HEK293 (cell line): ENCODE data around the gene RPRD1B.

Source experiments
- CTCF ChIA-PET: fragments of 350-600 bp; formaldehyde crosslinking; extraction: SDS; loops from one replicate; lab custom pipeline; 2021; ENCODE audit warnings: antibody characterized with exemption; lab: Yijun Ruan, JAX
- POLR2A ChIA-PET: fragments of 300-600 bp; formaldehyde crosslinking; extraction: SDS; loops from one replicate; lab custom pipeline; 2020; ENCODE audit warnings: antibody characterized with exemption, inconsistent platforms; lab: Yijun Ruan, JAX
- H3K27ac ChIP-seq: fragments of 200-500 bp; sonication (Bioruptor generic); 2 replicates; pipeline ENCODE4 v1.5.1; 2014; ENCODE audit warnings: low read depth, low read length, control low read depth, inconsistent platforms; ENCODE audit errors: extremely low read depth
- H3K36me3 ChIP-seq, 2 experiments: fragments of 200-500 bp in 1 of 2; sonication (Bioruptor generic) in 1 of 2; 1 replicate in 1 of 2; 2 replicates in 1 of 2; pipeline ENCODE4 v1.5.1; 2014 to 2017; ENCODE audit warnings: inconsistent platforms in 2 of 2, low read length in 2 of 2; ENCODE audit not compliant: control insufficient read depth in 2 of 2, insufficient read depth in 1 of 2
- H3K4me1 ChIP-seq: fragments of 200-500 bp; sonication (Bioruptor generic); 2 replicates; pipeline ENCODE4 v1.5.1; 2014; ENCODE audit warnings: mild to moderate bottlenecking, low read length, inconsistent platforms; ENCODE audit not compliant: control insufficient read depth, insufficient read depth
- H3K4me3 ChIP-seq: 2 replicates; pipeline ENCODE4 v1.5.1; 2011; ENCODE audit warnings: low read depth, mild to moderate bottlenecking, control low read depth, low read length, moderate library complexity
- H3K9me3 ChIP-seq: fragments of 200-500 bp; sonication (Bioruptor generic); 2 replicates; pipeline ENCODE4 v1.5.1; 2014; ENCODE audit warnings: low read depth, low read length, inconsistent platforms; ENCODE audit not compliant: control insufficient read depth, insufficient read depth
- BCL11A ChIP-seq: fragments of 450-650 bp; formaldehyde crosslinking; IDR thresholded peaks from 2 replicates; pipeline ENCODE4 v1.5.1; 2016; ENCODE audit warnings: low read depth, missing biosample characterization, missing genetic modification characterization
- GLI4 ChIP-seq: fragments of 450-650 bp; formaldehyde crosslinking; IDR thresholded peaks from 2 replicates; pipeline ENCODE4 v1.5.1; 2016; ENCODE audit warnings: missing biosample characterization, missing genetic modification characterization
- HOXC10 ChIP-seq: sonication (generic); formaldehyde crosslinking; IDR thresholded peaks from 2 replicates; pipeline ENCODE4 v1.8.1; 2023; ENCODE audit warnings: mild to moderate bottlenecking, missing genetic modification reagents
- KLF1 ChIP-seq: fragments of 450-650 bp; formaldehyde crosslinking; IDR thresholded peaks from 2 replicates; pipeline ENCODE4 v1.5.1; 2016; ENCODE audit warnings: missing biosample characterization, missing genetic modification characterization
- PRDM1 ChIP-seq: fragments of 450-650 bp; formaldehyde crosslinking; IDR thresholded peaks from 2 replicates; pipeline ENCODE4; 2016; ENCODE audit warnings: missing biosample characterization, missing genetic modification characterization
- RBAK ChIP-seq: fragments of 450-650 bp; formaldehyde crosslinking; IDR thresholded peaks from 2 replicates; pipeline ENCODE4 v1.5.1; 2016; ENCODE audit warnings: missing biosample characterization, missing genetic modification characterization
- SCRT1 ChIP-seq: fragments of 450-650 bp; formaldehyde crosslinking; IDR thresholded peaks from 2 replicates; pipeline ENCODE4 v1.5.1; 2016; ENCODE audit warnings: missing biosample characterization, missing genetic modification characterization, borderline replicate concordance
- SETDB1 ChIP-seq: IDR thresholded peaks from one replicate; pipeline ENCODE4 v1.6.1; 2017; ENCODE audit warnings: mild to moderate bottlenecking, low read length, moderate library complexity, mixed read lengths; ENCODE audit not compliant: insufficient read length
- SP3 ChIP-seq: fragments of 450-650 bp; formaldehyde crosslinking; IDR thresholded peaks from 2 replicates; pipeline ENCODE4 v1.5.1; 2016; ENCODE audit warnings: missing biosample characterization, missing genetic modification characterization
- WT1 ChIP-seq: fragments of 450-650 bp; formaldehyde crosslinking; IDR thresholded peaks from 2 replicates; pipeline ENCODE4 v1.5.1; 2016; ENCODE audit warnings: missing biosample characterization, missing genetic modification characterization
- YY2 ChIP-seq: fragments of 450-650 bp; formaldehyde crosslinking; IDR thresholded peaks from 2 replicates; pipeline ENCODE4 v1.5.1; 2016; ENCODE audit warnings: missing biosample characterization, missing genetic modification characterization
- ZNF10 ChIP-seq: fragments of 450-650 bp; formaldehyde crosslinking; IDR thresholded peaks from 2 replicates; pipeline ENCODE4 v1.5.1; 2017; ENCODE audit warnings: missing biosample characterization, missing genetic modification characterization
- ZNF174 ChIP-seq: fragments of 450-650 bp; formaldehyde crosslinking; IDR thresholded peaks from 2 replicates; pipeline ENCODE4 v1.5.0; 2017; ENCODE audit warnings: missing biosample characterization, mild to moderate bottlenecking, missing genetic modification characterization
- ZNF184 ChIP-seq: fragments of 450-650 bp; IDR thresholded peaks from 2 replicates; pipeline ENCODE4 v1.5.1; 2018; ENCODE audit warnings: missing biosample characterization, mild to moderate bottlenecking, missing genetic modification characterization
- ZNF221 ChIP-seq: fragments of 450-650 bp; formaldehyde crosslinking; IDR thresholded peaks from 2 replicates; pipeline ENCODE4 v1.5.1; 2017; ENCODE audit warnings: missing biosample characterization, missing genetic modification characterization, borderline replicate concordance
- ZNF23 ChIP-seq: fragments of 450-650 bp; formaldehyde crosslinking; IDR thresholded peaks from 2 replicates; pipeline ENCODE4 v1.5.1; 2016; ENCODE audit warnings: missing biosample characterization, missing genetic modification characterization, borderline replicate concordance
- ZNF239 ChIP-seq: fragments of 450-650 bp; formaldehyde crosslinking; IDR thresholded peaks from 2 replicates; pipeline ENCODE4 v1.5.1; 2016; ENCODE audit warnings: missing biosample characterization, missing genetic modification characterization
- ZNF248 ChIP-seq: fragments of 450-650 bp; formaldehyde crosslinking; IDR thresholded peaks from 2 replicates; pipeline ENCODE4 v1.5.1; 2017; ENCODE audit warnings: missing biosample characterization, missing genetic modification characterization
- ZNF311 ChIP-seq: fragments of 450-650 bp; formaldehyde crosslinking; IDR thresholded peaks from 2 replicates; pipeline ENCODE4 v1.5.1; 2017; ENCODE audit warnings: missing biosample characterization, missing genetic modification characterization, borderline replicate concordance
- ZNF404 ChIP-seq: fragments of 450-650 bp; formaldehyde crosslinking; IDR thresholded peaks from 2 replicates; pipeline ENCODE4 v1.5.1; 2017; ENCODE audit warnings: missing biosample characterization, missing genetic modification characterization
- ZNF48 ChIP-seq: fragments of 450-650 bp; formaldehyde crosslinking; IDR thresholded peaks from 2 replicates; pipeline ENCODE4 v1.5.1; 2016; ENCODE audit warnings: missing biosample characterization, missing genetic modification characterization
- ZNF510 ChIP-seq: fragments of 450-650 bp; formaldehyde crosslinking; IDR thresholded peaks from 2 replicates; pipeline ENCODE4 v1.5.1; 2018; ENCODE audit warnings: mild to moderate bottlenecking, missing genetic modification characterization, missing biosample characterization; ENCODE audit not compliant: insufficient replicate concordance
- ZNF596 ChIP-seq: fragments of 450-650 bp; IDR thresholded peaks from 2 replicates; pipeline ENCODE4 v1.5.0; 2018; ENCODE audit warnings: missing biosample characterization, mild to moderate bottlenecking, missing genetic modification characterization, moderate library complexity
- ZNF610 ChIP-seq: fragments of 450-650 bp; formaldehyde crosslinking; IDR thresholded peaks from 2 replicates; pipeline ENCODE4 v1.5.1; 2016; ENCODE audit warnings: missing biosample characterization, missing genetic modification characterization, borderline replicate concordance
- ZNF621 ChIP-seq: fragments of 450-650 bp; formaldehyde crosslinking; IDR thresholded peaks from 2 replicates; pipeline ENCODE4 v1.5.1; 2017; ENCODE audit warnings: missing biosample characterization, missing genetic modification characterization
- TF ChIP-seq, protein P1 (sequence below): fragments of 450-650 bp; formaldehyde crosslinking; IDR thresholded peaks from 2 replicates; pipeline ENCODE4 v1.5.1; 2016; ENCODE audit warnings: missing biosample characterization, missing genetic modification characterization
- TF ChIP-seq, protein P2 (sequence below): fragments of 450-650 bp; formaldehyde crosslinking; IDR thresholded peaks from 2 replicates; pipeline ENCODE4 v1.5.1; 2016; ENCODE audit warnings: missing biosample characterization, missing genetic modification characterization, borderline replicate concordance

RPRD1B gene

DNA sequence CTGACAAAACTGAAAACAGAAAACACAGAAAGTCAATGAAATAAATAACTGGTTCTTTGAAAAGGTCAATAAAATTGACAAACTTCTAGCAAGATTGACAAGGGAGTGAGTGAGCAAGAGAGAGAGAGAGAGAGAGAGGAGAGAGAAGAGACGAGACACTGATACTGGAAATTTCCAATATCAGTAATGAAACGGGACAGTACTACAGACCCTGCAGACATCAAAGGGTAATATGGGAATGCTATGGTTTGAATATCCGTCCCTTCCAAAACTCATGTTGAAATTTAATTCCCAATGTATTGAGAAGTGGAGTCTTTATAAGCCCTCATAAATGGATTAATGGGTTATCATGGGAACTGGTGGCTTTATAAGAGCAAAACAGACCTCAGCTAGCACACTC is 4.1 kb upstream of the RPRD1B start:
- POLR2A ChIA-PET: no interaction called here
- TF ChIP-seq ZNF23 (no peak), KLF1 (tag by site-specific recombination) (no peak), GLI4 (no peak), ZNF221 (tag by site-specific recombination) (no peak), ZNF610 (tag by site-specific recombination) (0 out of 2 replicates have a peak, but pooled peaks have one; percentile 36), ZNF621 (tag by site-specific recombination) (no peak), ZNF596 (0 out of 2 replicates have a peak, but pooled peaks have one; percentile 26), RBAK (tag by site-specific recombination) (no peak), SETDB1 (peak; percentile 61)
- TF ChIP-seq, protein P1, sequence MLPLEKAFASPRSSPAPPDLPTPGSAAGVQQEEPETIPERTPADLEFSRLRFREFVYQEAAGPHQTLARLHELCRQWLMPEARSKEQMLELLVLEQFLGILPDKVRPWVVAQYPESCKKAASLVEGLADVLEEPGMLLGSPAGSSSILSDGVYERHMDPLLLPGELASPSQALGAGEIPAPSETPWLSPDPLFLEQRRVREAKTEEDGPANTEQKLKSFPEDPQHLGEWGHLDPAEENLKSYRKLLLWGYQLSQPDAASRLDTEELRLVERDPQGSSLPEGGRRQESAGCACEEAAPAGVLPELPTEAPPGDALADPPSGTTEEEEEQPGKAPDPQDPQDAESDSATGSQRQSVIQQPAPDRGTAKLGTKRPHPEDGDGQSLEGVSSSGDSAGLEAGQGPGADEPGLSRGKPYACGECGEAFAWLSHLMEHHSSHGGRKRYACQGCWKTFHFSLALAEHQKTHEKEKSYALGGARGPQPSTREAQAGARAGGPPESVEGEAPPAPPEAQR (tag by site-specific recombination): no peak
- no peaks in the 10 kb centered on the region for H3K9me3 ChIP-seq
- CTCF ChIA-PET: interaction anchor here (1.4 kb wide), 1 partner anchor 28 kb away, joined by 5 read pairs; no protein-coding TSS in a partner anchor
- H3K36me3 ChIP-seq: peaks cover 0 to 24% of the 10 kb centered on the region in 2 experiments; a peak in 2 of 3 replicates
- no peak overlapping the region for H3K4me3 ChIP-seq
- H3K27ac ChIP-seq: no peak overlapping the region
- H3K4me1 ChIP-seq: peaks cover 1% of the 10 kb centered on the region; the same call in 1 of the 2 replicates

DNA sequence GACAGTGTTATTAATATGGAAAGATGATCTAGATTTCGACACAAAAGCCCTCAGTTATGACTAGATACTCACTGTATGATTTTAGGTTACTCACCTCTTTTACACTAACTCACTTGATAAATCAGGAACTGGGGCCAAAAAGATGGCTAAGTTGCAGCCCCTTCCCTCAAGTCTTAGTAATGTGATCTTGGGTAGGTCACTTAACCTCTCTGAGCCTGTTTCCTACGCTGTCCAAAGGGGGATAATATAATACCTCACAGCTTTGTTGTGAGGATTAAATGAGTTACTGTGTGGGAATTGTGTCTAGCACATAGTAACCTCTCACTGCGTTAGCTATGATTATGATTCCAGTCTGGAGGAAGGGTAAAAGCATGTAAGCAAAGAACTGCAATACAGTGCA is 1.6 kb upstream of the RPRD1B start:
- Histone ChIP-seq H3K4me3 (no peak overlapping the region), H3K36me3 (peaks cover 5 to 41% of the 10 kb centered on the region in 2 experiments; a peak in 2 of 3 replicates), H3K27ac (no peak overlapping the region), H3K4me1 (no peaks in the 10 kb centered on the region), H3K9me3 (no peaks in the 10 kb centered on the region)
- CTCF ChIA-PET: interaction anchor here (0.6 to 1.4 kb wide), 4 partner anchors 26 to 459 kb away, joined by 3 to 4 read pairs (median 3); no protein-coding TSS in a partner anchor
- TF ChIP-seq ZNF48 (tag by site-specific recombination) (no peak), BCL11A (tag by site-specific recombination) (no peak), SP3 (tag by site-specific recombination) (no peak), WT1 (tag by site-specific recombination) (no peak), ZNF184 (tag by site-specific recombination) (no peak), ZNF10 (tag by site-specific recombination) (no peak), PRDM1 (no peak), RBAK (tag by site-specific recombination) (no peak), ZNF510 (no peak), ZNF404 (no peak), YY2 (tag by site-specific recombination) (no peak), HOXC10 (CRISPR knock-in tag) (no peak), ZNF311 (tag by site-specific recombination) (no peak), ZNF174 (tag by site-specific recombination) (no peak), SCRT1 (tag by site-specific recombination) (no peak), ZNF248 (tag by site-specific recombination) (no peak), ZNF239 (tag by site-specific recombination) (no peak)
- TF ChIP-seq, protein P2, sequence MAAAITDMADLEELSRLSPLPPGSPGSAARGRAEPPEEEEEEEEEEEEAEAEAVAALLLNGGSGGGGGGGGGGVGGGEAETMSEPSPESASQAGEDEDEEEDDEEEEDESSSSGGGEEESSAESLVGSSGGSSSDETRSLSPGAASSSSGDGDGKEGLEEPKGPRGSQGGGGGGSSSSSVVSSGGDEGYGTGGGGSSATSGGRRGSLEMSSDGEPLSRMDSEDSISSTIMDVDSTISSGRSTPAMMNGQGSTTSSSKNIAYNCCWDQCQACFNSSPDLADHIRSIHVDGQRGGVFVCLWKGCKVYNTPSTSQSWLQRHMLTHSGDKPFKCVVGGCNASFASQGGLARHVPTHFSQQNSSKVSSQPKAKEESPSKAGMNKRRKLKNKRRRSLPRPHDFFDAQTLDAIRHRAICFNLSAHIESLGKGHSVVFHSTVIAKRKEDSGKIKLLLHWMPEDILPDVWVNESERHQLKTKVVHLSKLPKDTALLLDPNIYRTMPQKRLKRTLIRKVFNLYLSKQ (tag by site-specific recombination): no peak
- POLR2A ChIA-PET: no interaction called here
